Spleen (tissue), 11 donors: Measurements from ENCODE around the gene PTPRK. TPM values are rescaled to one million over a fixed set of nuclear protein-coding genes. Genes with fewer than 3 reads are reported as not detected.

Experiments used
- DNase-seq: peaks from one replicate; pipeline ENCODE4 v3.0.0-alpha.2; 2020
- H3K27ac ChIP-seq, 8 donors: fragments of 200-600 bp; sonication (generic) in 7 of 8; 1 replicate in 4 of 8; 2 replicates in 4 of 8; pipeline versions ENCODE4 v1.5.0 to v1.8.0; 2016 to 2021; ENCODE audit warnings: inconsistent platforms in 4 of 8, mild to moderate bottlenecking in 4 of 8, moderate library complexity in 1 of 8
- H3K27me3 ChIP-seq, 7 donors: fragments of 200-600 bp; sonication (generic) in 6 of 7; replicated peaks in 1 of 7; 1 replicate in 4 of 7; 2 replicates in 3 of 7; pipeline versions ENCODE4 v1.5.0 to v1.8.0; 2016 to 2021; ENCODE audit warnings: inconsistent platforms in 3 of 7, mild to moderate bottlenecking in 1 of 7
- H3K36me3 ChIP-seq, 6 donors: fragments of 200-600 bp; sonication (generic) in 5 of 6; 1 replicate in 4 of 6; 2 replicates in 2 of 6; pipeline versions ENCODE4 v1.5.0 to v1.8.0; 2016 to 2021; ENCODE audit warnings: inconsistent platforms in 2 of 6
- H3K4me1 ChIP-seq, 6 donors: fragments of 200-600 bp; sonication (generic) in 5 of 6; 1 replicate in 3 of 6; 2 replicates in 3 of 6; pipeline versions ENCODE4 v1.5.0 to v1.8.0; 2016 to 2021; ENCODE audit warnings: inconsistent platforms in 3 of 6
- H3K4me3 ChIP-seq, 8 donors: fragments of 200-600 bp; sonication (generic) in 7 of 8; 1 replicate in 4 of 8; 2 replicates in 4 of 8; pipeline versions ENCODE4 v1.5.0 to v1.8.0; 2016 to 2021; ENCODE audit warnings: inconsistent platforms in 4 of 8, mild to moderate bottlenecking in 4 of 8, moderate library complexity in 2 of 8
- H3K9me3 ChIP-seq, 8 donors: fragments of 200-600 bp; sonication (generic) in 7 of 8; 1 replicate in 4 of 8; 2 replicates in 4 of 8; pipeline versions ENCODE4 v1.5.0 to v1.8.0; 2016 to 2021; ENCODE audit warnings: inconsistent platforms in 4 of 8
- CTCF ChIP-seq, 11 experiments: fragments of 200-600 bp in 7 of 11; fragments of 450-650 bp in 4 of 11; sonication (generic) in 4 of 11; IDR thresholded peaks in 8 of 11; conservative IDR thresholded peaks in 3 of 11; 1 replicate in 7 of 11; 2 replicates in 4 of 11; pipeline versions ENCODE4 v1.4.0 to v1.8.0; 2016 to 2021; ENCODE audit warnings: antibody characterized with exemption in 11 of 11, inconsistent platforms in 4 of 11, mild to moderate bottlenecking in 1 of 11
- POLR2A ChIP-seq, 3 donors: fragments of 450-650 bp; IDR thresholded peaks; one replicate each; pipeline ENCODE4 v1.5.1; 2017; ENCODE audit warnings: antibody characterized with exemption in 3 of 3, mild to moderate bottlenecking in 1 of 3
- POLR2AphosphoS5 ChIP-seq, 3 donors: sonication (generic); formaldehyde crosslinking; IDR thresholded peaks; one replicate each; pipeline ENCODE4 v1.5.1; 2017; ENCODE audit warnings: antibody characterized with exemption in 3 of 3
- WGBS, 5 donors: extraction: QIAGEN DNeasy Blood & Tissue Kit in 3 of 5; methylation state at CpG; one replicate each; pipeline versions ENCODE4 v1.1.5 to v1.1.7; 2013 to 2018; 5-methylcytosine and 5-hydroxymethylcytosine counted together
- intact Hi-C: fragments of 100-400 bp; cut with DNase I; formaldehyde crosslinking; loops from one replicate; pipeline ENCODE4 v1.15.0; 2023; ENCODE audit warnings: low total_unique reads
- polyA plus RNA-seq, 3 donors: library from polyadenylated mRNA; stranded (reverse); fragments of 200-250 nt; gene quantifications; one replicate each; pipeline ENCODE4 v1.2.1, GENCODE V29; 2013
- total RNA-seq, 7 donors: library from RNA; depleted of rRNA in 3 of 7; stranded (reverse); fragments of >200 nt in 3 of 7; fragmentation: NEBNext Ultra II Directional in 4 of 7; extraction: Animal tissue kit (Norgen Biotek cat#: 25700) in 4 of 7; gene quantifications; one replicate each; pipeline versions ENCODE4 v1.1.0 to v1.2.1, GENCODE V29; 2016 to 2021
- donor health status: healthy with polysubstance abuse.
- donor health status: DM: no; HTN: no; CAD: no; lungs with moderate emphysema.
- donor health status: DM: no; HTN: no; CAD: no.
- donor health status: Bipolar disorder and iron deficiency.
- donor health status: healthy.
- donor health status: DM: no; HTN: no; CAD: no.
- donor health status: DM: yes; HTN: yes; CAD: no.

The PTPRK gene
- total and polyA plus RNA-seq, 10 donors: 3.3 to 67.8 (median 34.0) TPM

- Histone ChIP-seq H3K36me3 (peaks cover 0 to 20% (median 0%) of the 10 kb centered on the region in 6 donors), H3K4me3 (no peak overlapping the region), H3K4me1 (peaks cover 0 to 17% (median 3%) of the 10 kb centered on the region in 6 donors), H3K27ac (no peak overlapping the region), H3K27me3 (no peaks in the 10 kb centered on the region), H3K9me3 (no peaks in the 10 kb centered on the region)
- no peak for DNase-seq
- intact Hi-C loops: no loop called here
- TF ChIP-seq CTCF (IDR thresholded peaks at IDR 0.05 in 8 of 11, conservative IDR thresholded peaks at IDR 0.05 in 3 of 11) (no peak), POLR2A (IDR thresholded peaks at IDR 0.05) (no peak), POLR2AphosphoS5 (IDR thresholded peaks at IDR 0.05) (no peak)
Measured at GRCh38 chr6:128179876-128180438, 340.4 kb downstream of the PTPRK start.

GRCh38 chr6:128174724-128175123 lies 345.7 kb downstream of the PTPRK start:
- Histone ChIP-seq H3K27me3 (no peaks in the 10 kb centered on the region), H3K27ac (no peak overlapping the region), H3K4me1 (peaks cover 0 to under 1% (median 0%) of the 10 kb centered on the region in 6 donors), H3K4me3 (no peak overlapping the region), H3K9me3 (no peaks in the 10 kb centered on the region), H3K36me3 (peaks cover 0 to 3% (median 0%) of the 10 kb centered on the region in 6 donors)
- TF ChIP-seq POLR2AphosphoS5 (IDR thresholded peaks at IDR 0.05) (no peak), CTCF (IDR thresholded peaks at IDR 0.05 in 8 of 11, conservative IDR thresholded peaks at IDR 0.05 in 3 of 11) (no peak), POLR2A (IDR thresholded peaks at IDR 0.05) (no peak)
- no peak for DNase-seq
- intact Hi-C loops: no loop called here

GRCh38 chr6:128172752-128173682 lies 347.4 kb downstream of the PTPRK start:
- Histone ChIP-seq H3K4me3 (no peak overlapping the region), H3K27me3 (no peaks in the 10 kb centered on the region), H3K27ac (no peak overlapping the region), H3K9me3 (no peaks in the 10 kb centered on the region), H3K36me3 (peaks cover 0 to 3% (median 0%) of the 10 kb centered on the region in 6 donors), H3K4me1 (no peaks in the 10 kb centered on the region)
- WGBS, 5 donors: 68 to 94% (median 76%) methylated on average over 4 of the region's 4 CpGs
- intact Hi-C loops: no loop called here
- DNase-seq: no peak
- no peak for TF ChIP-seq POLR2A (IDR thresholded peaks at IDR 0.05)
- no peak for TF ChIP-seq CTCF (IDR thresholded peaks at IDR 0.05 in 8 of 11, conservative IDR thresholded peaks at IDR 0.05 in 3 of 11)
- TF ChIP-seq POLR2AphosphoS5 (IDR thresholded peaks at IDR 0.05): no peak

GRCh38 chr6:128172081-128172480 lies 348.3 kb downstream of the PTPRK start:
- TF ChIP-seq POLR2A (IDR thresholded peaks at IDR 0.05): no peak
- no peak for TF ChIP-seq POLR2AphosphoS5 (IDR thresholded peaks at IDR 0.05)
- TF ChIP-seq CTCF (IDR thresholded peaks at IDR 0.05 in 8 of 11, conservative IDR thresholded peaks at IDR 0.05 in 3 of 11): no peak
- intact Hi-C loops: no loop called here
- peaks cover 0 to 3% (median 0%) of the 10 kb centered on the region in 6 donors for H3K36me3 ChIP-seq
- H3K9me3 ChIP-seq: no peaks in the 10 kb centered on the region
- no peaks in the 10 kb centered on the region for H3K4me1 ChIP-seq
- no peak overlapping the region for H3K27ac ChIP-seq
- H3K4me3 ChIP-seq: no peak overlapping the region
- no peaks in the 10 kb centered on the region for H3K27me3 ChIP-seq
- DNase-seq: no peak
